B cell (primary cell): Measurements from ENCODE around the gene TNFRSF17.

Source experiments
- CTCF ChIP-seq: fragments of 200-600 bp; IDR thresholded peaks from one replicate; pipeline ENCODE4 v1.8.0; 2022; ENCODE audit warnings: antibody characterized with exemption, mild to moderate bottlenecking
- EZH2 ChIP-seq: IDR thresholded peaks from 2 replicates; pipeline ENCODE4 v1.6.1; 2012; ENCODE audit warnings: borderline replicate concordance, low read depth, mild to moderate bottlenecking, moderate library complexity, low read length; ENCODE audit not compliant: insufficient read depth, poor library complexity, severe bottlenecking

GRCh38 chr16:12006637-12007036 lies 41.6 kb downstream of the TNFRSF17 start:
- TF ChIP-seq CTCF (no peak), EZH2 (no peak)
